NT2/D1 (cell line): ENCODE measurements around the gene CFAP61.

Experiments
- DNase-seq: peaks from one replicate; pipeline ENCODE4 v3.0.0-alpha.2; 2011; ENCODE audit warnings: low read depth, low spot score
- H3K27me3 ChIP-seq: 2 replicates; pipeline ENCODE4 v1.6.0; 2011; ENCODE audit warnings: mild to moderate bottlenecking; ENCODE audit not compliant: insufficient read length, insufficient read depth
- H3K36me3 ChIP-seq: 2 replicates; pipeline ENCODE4 v1.6.1; 2011; ENCODE audit warnings: mild to moderate bottlenecking, low read length, mixed read lengths; ENCODE audit not compliant: insufficient read depth, insufficient read length
- H3K4me1 ChIP-seq: 2 replicates; pipeline ENCODE4 v1.5.1; 2011; ENCODE audit not compliant: insufficient read depth, insufficient read length
- H3K4me3 ChIP-seq: 2 replicates; pipeline ENCODE4 v1.5.1; 2011; ENCODE audit warnings: low read depth; ENCODE audit not compliant: insufficient read length
- H3K9ac ChIP-seq: 2 replicates; pipeline ENCODE4 v1.6.0; 2011; ENCODE audit warnings: low read depth; ENCODE audit not compliant: insufficient read length
- H3K9me3 ChIP-seq: 2 replicates; pipeline ENCODE4 v1.5.1; 2011; ENCODE audit warnings: mild to moderate bottlenecking, low read length; ENCODE audit not compliant: insufficient read depth
- SUZ12 ChIP-seq: IDR thresholded peaks from 2 replicates; pipeline ENCODE4 v1.6.1; 2011; ENCODE audit not compliant: insufficient read length, insufficient read depth; ENCODE audit errors: extremely low read depth
- YY1 ChIP-seq: IDR thresholded peaks from 2 replicates; pipeline ENCODE4 v1.6.1; 2011; ENCODE audit not compliant: insufficient read length, insufficient read depth
- ZNF274 ChIP-seq: IDR thresholded peaks from 2 replicates; pipeline ENCODE4 v1.6.1; 2011; ENCODE audit warnings: mild to moderate bottlenecking, low read depth, low read length

CFAP61 gene

GRCh38 chr20:20036756-20037155, 15.6 kb upstream of the CFAP61 start:
- Histone ChIP-seq H3K9me3 (no peaks in the 10 kb centered on the region), H3K27me3 (no peaks in the 10 kb centered on the region), H3K36me3 (peaks cover 90% of the 10 kb centered on the region), H3K4me1 (no peaks in the 10 kb centered on the region), H3K4me3 (no peak overlapping the region), H3K9ac (no peak overlapping the region)
- DNase-seq: no peak
- TF ChIP-seq ZNF274 (no peak), SUZ12 (no peak), YY1 (no peak)

- DNase-seq: no peak
- Histone ChIP-seq H3K4me3 (no peak overlapping the region), H3K27me3 (no peaks in the 10 kb centered on the region), H3K4me1 (no peaks in the 10 kb centered on the region), H3K9ac (no peak overlapping the region), H3K36me3 (peaks cover 89% of the 10 kb centered on the region), H3K9me3 (no peaks in the 10 kb centered on the region)
- TF ChIP-seq ZNF274 (no peak), SUZ12 (no peak), YY1 (no peak)
Measured at GRCh38 chr20:20037960-20038359, 14.4 kb upstream of the CFAP61 start.

- DNase-seq: no peak
- peaks cover 83% of the 10 kb centered on the region for H3K36me3 ChIP-seq
- no peak overlapping the region for H3K9ac ChIP-seq
- no peaks in the 10 kb centered on the region for H3K4me1 ChIP-seq
- H3K4me3 ChIP-seq: no peak overlapping the region
- no peaks in the 10 kb centered on the region for H3K27me3 ChIP-seq
- H3K9me3 ChIP-seq: no peaks in the 10 kb centered on the region
- no peak for TF ChIP-seq ZNF274
- no peak for TF ChIP-seq SUZ12
- no peak for TF ChIP-seq YY1
Measured at GRCh38 chr20:20038586-20038985, 13.7 kb upstream of the CFAP61 start.

- no peak overlapping the region for H3K9ac ChIP-seq
- DNase-seq: no peak
- no peaks in the 10 kb centered on the region for H3K4me1 ChIP-seq
- no peak overlapping the region for H3K4me3 ChIP-seq
- H3K27me3 ChIP-seq: no peaks in the 10 kb centered on the region
- TF ChIP-seq YY1: no peak
- no peak for TF ChIP-seq SUZ12
- TF ChIP-seq ZNF274: no peak
- no peaks in the 10 kb centered on the region for H3K9me3 ChIP-seq
- peaks cover 82% of the 10 kb centered on the region for H3K36me3 ChIP-seq
Measured at GRCh38 chr20:20039752-20040387, 12.5 kb upstream of the CFAP61 start.

GRCh38 chr20:20051767-20052073, 612 bp upstream of the CFAP61 start:
- no peak for TF ChIP-seq SUZ12
- TF ChIP-seq ZNF274: no peak
- TF ChIP-seq YY1: no peak

GRCh38 chr20:20060234-20060998, 8.1 kb downstream of the CFAP61 start:
- Histone ChIP-seq H3K36me3 (no peaks in the 10 kb centered on the region), H3K27me3 (no peaks in the 10 kb centered on the region), H3K4me1 (no peaks in the 10 kb centered on the region), H3K9ac (no peak overlapping the region), H3K9me3 (no peaks in the 10 kb centered on the region), H3K4me3 (no peak overlapping the region)
- TF ChIP-seq SUZ12 (no peak), ZNF274 (no peak), YY1 (no peak)
- no peak for DNase-seq

More at GRCh38 chr20:20051767-20052073, 612 bp upstream of the CFAP61 start:
- Histone ChIP-seq H3K4me3 (peak overlapping the region; percentile 89), H3K4me1 (no peaks in the 10 kb centered on the region), H3K9me3 (no peaks in the 10 kb centered on the region), H3K27me3 (no peaks in the 10 kb centered on the region), H3K36me3 (peaks cover 40% of the 10 kb centered on the region), H3K9ac (peak overlapping the region; percentile 95)
- no peak for DNase-seq

GRCh38 chr20:20063941-20064702, 11.8 kb downstream of the CFAP61 start:
- TF ChIP-seq SUZ12: no peak
- no peak for TF ChIP-seq YY1
- no peak for TF ChIP-seq ZNF274
- no peaks in the 10 kb centered on the region for H3K27me3 ChIP-seq
- no peak overlapping the region for H3K4me3 ChIP-seq
- H3K4me1 ChIP-seq: no peaks in the 10 kb centered on the region
- H3K9me3 ChIP-seq: no peaks in the 10 kb centered on the region
- H3K36me3 ChIP-seq: no peaks in the 10 kb centered on the region
- no peak overlapping the region for H3K9ac ChIP-seq
- DNase-seq: no peak
